Astrocyte of the cerebellum (primary cell): ENCODE results near the gene TRAPPC12.
A peak's percentile ranks its signal among the peaks of the same experiment; 100 is the strongest.

Experiments
- DNase-seq: peaks from one replicate; pipeline ENCODE4 v3.0.0-alpha.2; 2011; ENCODE audit warnings: low read depth
- H3K4me3 ChIP-seq: 2 replicates; pipeline ENCODE4 v1.5.1; 2011; ENCODE audit warnings: mild to moderate bottlenecking, low read depth, low read length, moderate library complexity
- in situ Hi-C: cut with HindIII; loops from 2 replicates; pipeline ENCODE4 v1.10.0; 2017; ENCODE audit warnings: low sequenced_read_pairs
- TF ChIP-seq, protein P1 (sequence below): IDR thresholded peaks from 2 replicates; pipeline ENCODE4 v1.5.1; 2012; ENCODE audit warnings: low read length, low read depth, moderate library complexity, mild to moderate bottlenecking; ENCODE audit errors: missing control alignments

Gene TRAPPC12

DNA sequence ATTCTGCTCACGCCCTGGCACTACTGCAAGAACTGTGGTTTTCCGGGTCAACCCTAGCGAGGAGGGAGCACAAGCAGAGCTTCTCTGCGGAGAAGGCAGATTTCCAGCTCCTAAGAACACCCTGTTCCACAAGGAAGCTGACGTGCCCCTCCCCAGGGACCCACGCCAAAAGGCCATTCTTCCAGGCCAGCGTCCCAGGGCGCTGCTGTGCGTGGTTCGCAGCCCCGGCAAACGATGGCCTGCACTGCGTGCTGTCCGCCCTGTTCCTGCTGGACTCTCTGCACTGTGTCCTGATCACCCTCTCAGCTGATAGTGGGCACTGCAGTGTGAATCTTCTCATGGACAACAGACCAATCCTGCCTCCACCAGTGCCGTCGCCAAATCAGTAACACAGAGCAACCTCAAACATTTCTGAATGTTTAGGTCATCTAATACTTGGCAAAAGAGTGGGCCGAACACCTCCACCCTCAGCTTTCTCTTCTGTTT, 90.7 kb downstream of the TRAPPC12 start:
- no peak overlapping the region for H3K4me3 ChIP-seq
- TF ChIP-seq, protein P1, sequence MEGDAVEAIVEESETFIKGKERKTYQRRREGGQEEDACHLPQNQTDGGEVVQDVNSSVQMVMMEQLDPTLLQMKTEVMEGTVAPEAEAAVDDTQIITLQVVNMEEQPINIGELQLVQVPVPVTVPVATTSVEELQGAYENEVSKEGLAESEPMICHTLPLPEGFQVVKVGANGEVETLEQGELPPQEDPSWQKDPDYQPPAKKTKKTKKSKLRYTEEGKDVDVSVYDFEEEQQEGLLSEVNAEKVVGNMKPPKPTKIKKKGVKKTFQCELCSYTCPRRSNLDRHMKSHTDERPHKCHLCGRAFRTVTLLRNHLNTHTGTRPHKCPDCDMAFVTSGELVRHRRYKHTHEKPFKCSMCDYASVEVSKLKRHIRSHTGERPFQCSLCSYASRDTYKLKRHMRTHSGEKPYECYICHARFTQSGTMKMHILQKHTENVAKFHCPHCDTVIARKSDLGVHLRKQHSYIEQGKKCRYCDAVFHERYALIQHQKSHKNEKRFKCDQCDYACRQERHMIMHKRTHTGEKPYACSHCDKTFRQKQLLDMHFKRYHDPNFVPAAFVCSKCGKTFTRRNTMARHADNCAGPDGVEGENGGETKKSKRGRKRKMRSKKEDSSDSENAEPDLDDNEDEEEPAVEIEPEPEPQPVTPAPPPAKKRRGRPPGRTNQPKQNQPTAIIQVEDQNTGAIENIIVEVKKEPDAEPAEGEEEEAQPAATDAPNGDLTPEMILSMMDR = no peak
- in situ Hi-C loops = no loop called here
- peak; percentile 84 for DNase-seq

DNA sequence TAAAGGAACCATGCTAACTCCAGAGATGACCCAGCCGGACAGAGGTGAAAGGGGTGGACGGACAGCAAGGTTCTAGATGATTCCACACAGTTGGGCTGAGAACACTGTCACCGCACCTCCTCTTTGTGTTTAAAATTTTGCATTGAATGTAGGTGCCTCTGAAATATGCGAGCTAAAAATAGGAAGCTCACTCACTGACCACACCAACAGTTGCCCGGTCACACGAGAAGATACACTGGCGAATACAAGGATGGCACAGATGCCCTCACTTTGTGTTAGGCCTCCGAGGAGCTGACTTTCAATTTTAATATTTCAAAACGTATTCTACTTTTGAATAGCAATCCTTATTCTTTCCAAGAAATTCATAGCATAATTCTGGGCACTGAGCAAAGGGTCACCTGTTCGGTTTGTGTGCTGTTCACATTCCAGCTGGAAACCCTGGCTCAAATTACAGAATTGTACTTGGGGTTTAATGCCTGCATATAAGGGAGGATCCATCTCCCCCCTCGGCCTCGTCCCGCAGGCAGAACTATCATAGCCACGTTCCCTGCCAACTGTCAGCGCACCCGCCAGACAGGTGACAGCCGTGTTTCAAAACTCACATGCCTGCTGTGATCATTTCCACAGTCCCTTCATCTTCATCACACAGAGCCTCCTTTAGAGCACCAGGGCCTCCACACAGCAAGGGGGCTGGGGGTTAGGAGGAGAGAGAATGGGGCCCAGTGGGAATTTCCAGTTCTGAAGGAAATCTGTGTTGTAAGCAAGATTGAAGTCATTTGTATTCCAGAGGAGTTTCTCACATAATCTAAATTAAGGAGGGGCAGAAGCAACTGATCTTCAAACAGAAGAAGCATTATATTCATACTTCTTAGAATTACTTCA, 91.6 kb downstream of the TRAPPC12 start:
- in situ Hi-C loops = no loop called here
- no peak overlapping the region for H3K4me3 ChIP-seq
- TF ChIP-seq, protein P1 = no peak
- no peak for DNase-seq

DNA sequence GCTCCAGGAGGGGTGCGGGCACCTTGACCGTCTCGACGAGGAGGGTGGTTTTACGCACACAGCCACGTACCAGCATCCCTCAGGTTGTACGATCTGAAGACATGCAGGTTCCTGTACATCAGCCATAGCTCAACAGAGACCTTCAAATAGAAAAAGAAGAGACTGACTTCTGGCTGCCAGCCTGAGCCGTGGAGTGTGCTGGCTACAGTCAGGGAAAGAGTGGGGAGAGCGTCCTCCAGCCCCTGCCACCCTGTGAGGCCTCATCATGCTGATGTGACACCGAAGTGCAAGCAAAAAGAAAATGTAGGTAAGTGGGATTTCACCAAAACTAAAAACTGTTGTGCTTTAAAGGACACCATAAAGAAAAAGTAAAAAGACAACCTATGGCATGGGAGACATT, 92.8 kb downstream of the TRAPPC12 start:
- TF ChIP-seq, protein P1 = no peak
- in situ Hi-C loops = no loop called here
- no peak overlapping the region for H3K4me3 ChIP-seq

DNA sequence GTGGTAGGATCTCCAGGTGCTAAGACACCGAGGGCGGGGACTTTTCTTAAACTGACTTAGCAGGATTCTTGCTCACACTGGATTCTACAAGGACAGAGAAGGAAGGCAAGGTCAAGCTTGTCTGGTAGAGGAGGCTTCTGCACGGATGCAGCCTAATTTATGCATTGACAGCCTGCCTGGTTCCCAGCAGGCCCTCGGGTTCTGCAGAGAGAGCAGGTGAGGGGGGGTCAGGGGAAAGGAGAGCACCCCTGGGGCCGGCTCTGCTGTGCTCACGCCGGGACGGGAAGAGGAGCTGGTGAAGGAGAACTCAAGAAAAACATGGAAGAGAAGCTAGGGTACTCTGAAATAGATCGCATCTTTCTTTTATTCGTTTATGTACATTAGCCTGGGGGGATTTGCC, 93.5 kb downstream of the TRAPPC12 start:
- no peak for DNase-seq
- H3K4me3 ChIP-seq = no peak overlapping the region
- TF ChIP-seq, protein P1 = no peak
- in situ Hi-C loops = no loop called here

More for the DNA sequence above, 92.8 kb downstream of the TRAPPC12 start:
- DNase-seq = no peak

DNA sequence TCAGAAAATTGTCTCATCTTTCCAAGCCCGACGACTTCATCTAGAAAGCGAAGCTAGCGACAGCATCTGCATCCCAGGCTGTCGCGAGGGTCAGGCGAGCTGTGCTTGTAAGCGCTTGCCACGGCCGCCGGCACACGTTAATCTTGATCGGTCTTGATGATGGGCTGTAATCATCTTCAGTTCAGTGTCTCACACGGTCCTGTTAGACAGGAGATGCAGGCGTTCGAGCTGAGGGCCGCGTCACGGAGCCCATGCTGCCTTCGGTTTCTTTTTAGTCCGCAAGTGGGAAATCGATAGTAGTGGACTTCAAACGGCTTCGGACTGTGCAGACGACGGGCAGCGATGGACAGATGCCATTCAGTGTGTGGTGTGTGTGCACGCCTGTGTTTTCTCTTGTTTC, 96.3 kb downstream of the TRAPPC12 start:
- H3K4me3 ChIP-seq = no peak overlapping the region
- TF ChIP-seq, protein P1 = no peak
- in situ Hi-C loops = no loop called here
- no peak for DNase-seq

DNA sequence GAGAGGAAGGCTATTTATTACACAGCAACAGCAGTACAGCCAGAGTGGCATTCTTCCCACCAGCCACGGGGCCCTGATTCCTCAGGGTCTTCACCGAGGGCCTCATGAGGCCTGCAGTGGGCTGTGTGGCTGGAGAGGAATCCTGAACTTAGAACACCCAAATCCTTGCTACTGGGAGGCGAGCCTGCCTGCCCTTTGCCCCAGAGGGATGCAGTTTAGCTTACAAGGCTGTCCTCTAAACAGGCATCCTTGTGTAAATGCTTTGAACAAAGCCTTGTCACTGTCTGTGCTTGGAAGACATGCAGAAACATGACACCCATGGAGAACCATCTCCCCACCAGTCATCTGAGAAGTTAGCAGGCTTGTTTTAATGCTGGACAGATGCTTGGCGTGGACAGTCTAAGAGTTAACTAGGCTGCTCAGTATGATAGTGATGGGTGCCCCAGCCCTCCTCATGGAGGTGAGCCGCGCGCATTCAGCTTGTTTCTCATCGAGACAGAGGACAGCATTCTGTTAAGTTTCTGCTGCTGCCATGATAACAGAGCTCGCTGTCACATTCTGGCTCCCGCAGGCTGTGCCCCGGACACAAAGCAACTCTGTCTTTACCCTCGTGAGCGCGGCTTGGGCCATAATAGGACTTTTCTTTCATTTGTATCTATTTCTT, 97.0 kb downstream of the TRAPPC12 start:
- in situ Hi-C loops = no loop called here
- DNase-seq = no peak
- no peak overlapping the region for H3K4me3 ChIP-seq
- TF ChIP-seq, protein P1 = no peak
